WTC11 (cell line): ENCODE data around the gene NECTIN1. TPM values are rescaled to one million over a fixed set of nuclear protein-coding genes. Genes with fewer than 3 reads are reported as not detected.

Experiments
- ATAC-seq: fragments of 200-7000 bp; cut with Tn5 transposase; 2 replicates; pipeline ENCODE4 v1.10.0; 2021; ENCODE audit warnings: mild to moderate bottlenecking, moderate library complexity
- CTCF ChIA-PET: fragments of 300-600 bp; sonication (Branson Sonifier 250); formaldehyde crosslinking; loops from one replicate; lab custom pipeline; 2021; ENCODE audit warnings: antibody characterized with exemption; lab: Charles Lee
- POLR2A ChIA-PET: fragments of 350-600 bp; sonication (Branson Sonifier 250); formaldehyde crosslinking; loops from one replicate; lab custom pipeline; 2021; ENCODE audit warnings: antibody characterized with exemption; lab: Charles Lee
- DNase-seq: peaks from one replicate; pipeline ENCODE4 v3.0.0; 2021; ENCODE audit warnings: low spot score
- H3K27ac Mint-ChIP-seq: 2 replicates; pipeline ENCODE4 v1.8.0; 2021; ENCODE audit warnings: mixed read lengths
- H3K27me3 Mint-ChIP-seq: 2 replicates; pipeline ENCODE4 v1.8.0; 2021; ENCODE audit warnings: low read depth, mild to moderate bottlenecking, moderate library complexity, mixed read lengths
- H3K36me3 Mint-ChIP-seq: 2 replicates; pipeline ENCODE4 v1.8.0; 2021; ENCODE audit warnings: mixed read lengths
- H3K4me1 Mint-ChIP-seq: 2 replicates; pipeline ENCODE4 v1.8.0; 2022; ENCODE audit warnings: mixed read lengths
- H3K4me3 Mint-ChIP-seq: 2 replicates; pipeline ENCODE4 v1.8.0; 2021; ENCODE audit warnings: mild to moderate bottlenecking, moderate library complexity, mixed read lengths
- H3K9me3 Mint-ChIP-seq: 2 replicates; pipeline ENCODE4 v1.8.0; 2021; ENCODE audit warnings: mixed read lengths
- CREM ChIP-seq: sonication (generic); formaldehyde crosslinking; IDR thresholded peaks from 2 replicates; pipeline ENCODE4 v1.8.1; 2022; ENCODE audit warnings: mild to moderate bottlenecking, missing genetic modification reagents, moderate library complexity
- MXD4 ChIP-seq: fragments of 250-450 bp; sonication (Bioruptor Pico); IDR thresholded peaks from 2 replicates; pipeline ENCODE4 v1.8.0; 2021; ENCODE audit warnings: mild to moderate bottlenecking, moderate library complexity, borderline replicate concordance
- PRDM15 ChIP-seq: sonication (generic); formaldehyde crosslinking; IDR thresholded peaks from 2 replicates; pipeline ENCODE4 v1.8.0; 2022; ENCODE audit warnings: missing genetic modification reagents
- PRRX2 ChIP-seq: fragments of 250-450 bp; sonication (Bioruptor Pico); IDR thresholded peaks from 2 replicates; pipeline ENCODE4 v1.8.0; 2021; ENCODE audit warnings: mild to moderate bottlenecking
- total RNA-seq: library from RNA; stranded (reverse); gene quantifications from 3 replicates; pipeline ENCODE4 v1.2.3, GENCODE V29; 2021
- TF ChIP-seq, protein P1 (sequence below): sonication (generic); formaldehyde crosslinking; IDR thresholded peaks from 2 replicates; pipeline ENCODE4 v1.8.1; 2023; ENCODE audit warnings: mild to moderate bottlenecking, missing genetic modification reagents, borderline replicate concordance
- TF ChIP-seq, protein P2 (sequence below): fragments of 250-450 bp; sonication (Bioruptor Pico); IDR thresholded peaks from 2 replicates; pipeline ENCODE4 v1.9.0; 2021; ENCODE audit warnings: mild to moderate bottlenecking, borderline replicate concordance
- TF ChIP-seq, protein P3 (sequence below): sonication (generic); formaldehyde crosslinking; IDR thresholded peaks from 2 replicates; pipeline ENCODE4 v1.8.0; 2023; ENCODE audit warnings: missing genetic modification reagents, mild to moderate bottlenecking, borderline replicate concordance
- TF ChIP-seq, protein P4 (sequence below): fragments of 250-450 bp; sonication (Bioruptor Pico); IDR thresholded peaks from 2 replicates; pipeline ENCODE4 v1.9.0; 2021; ENCODE audit warnings: mild to moderate bottlenecking

NECTIN1 gene
- total RNA-seq, 1 experiment from 2014 or later: 86.2 TPM

DNA sequence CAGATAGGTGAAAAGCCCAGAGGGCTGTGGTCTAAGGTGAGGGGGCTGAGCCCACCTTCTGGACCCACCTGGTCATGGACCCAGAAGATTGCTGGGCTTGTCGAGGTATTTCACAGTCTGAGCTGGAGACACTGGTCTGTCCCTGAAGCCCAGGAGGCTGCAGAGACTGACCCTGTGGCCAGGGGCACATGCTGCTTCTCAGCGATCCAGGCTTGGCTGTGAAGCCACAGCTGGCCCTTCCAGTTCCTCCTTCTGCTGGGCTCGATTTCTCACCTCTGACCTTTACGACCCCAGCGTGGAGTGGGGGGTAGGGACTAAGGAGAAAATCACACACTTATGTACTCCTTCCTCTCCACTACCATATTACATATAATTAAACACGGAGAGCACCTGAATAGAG is 88.5 kb downstream of the NECTIN1 start (continued):
- no peak for TF ChIP-seq PRDM15 (CRISPR knock-in tag)
- TF ChIP-seq, protein P1, sequence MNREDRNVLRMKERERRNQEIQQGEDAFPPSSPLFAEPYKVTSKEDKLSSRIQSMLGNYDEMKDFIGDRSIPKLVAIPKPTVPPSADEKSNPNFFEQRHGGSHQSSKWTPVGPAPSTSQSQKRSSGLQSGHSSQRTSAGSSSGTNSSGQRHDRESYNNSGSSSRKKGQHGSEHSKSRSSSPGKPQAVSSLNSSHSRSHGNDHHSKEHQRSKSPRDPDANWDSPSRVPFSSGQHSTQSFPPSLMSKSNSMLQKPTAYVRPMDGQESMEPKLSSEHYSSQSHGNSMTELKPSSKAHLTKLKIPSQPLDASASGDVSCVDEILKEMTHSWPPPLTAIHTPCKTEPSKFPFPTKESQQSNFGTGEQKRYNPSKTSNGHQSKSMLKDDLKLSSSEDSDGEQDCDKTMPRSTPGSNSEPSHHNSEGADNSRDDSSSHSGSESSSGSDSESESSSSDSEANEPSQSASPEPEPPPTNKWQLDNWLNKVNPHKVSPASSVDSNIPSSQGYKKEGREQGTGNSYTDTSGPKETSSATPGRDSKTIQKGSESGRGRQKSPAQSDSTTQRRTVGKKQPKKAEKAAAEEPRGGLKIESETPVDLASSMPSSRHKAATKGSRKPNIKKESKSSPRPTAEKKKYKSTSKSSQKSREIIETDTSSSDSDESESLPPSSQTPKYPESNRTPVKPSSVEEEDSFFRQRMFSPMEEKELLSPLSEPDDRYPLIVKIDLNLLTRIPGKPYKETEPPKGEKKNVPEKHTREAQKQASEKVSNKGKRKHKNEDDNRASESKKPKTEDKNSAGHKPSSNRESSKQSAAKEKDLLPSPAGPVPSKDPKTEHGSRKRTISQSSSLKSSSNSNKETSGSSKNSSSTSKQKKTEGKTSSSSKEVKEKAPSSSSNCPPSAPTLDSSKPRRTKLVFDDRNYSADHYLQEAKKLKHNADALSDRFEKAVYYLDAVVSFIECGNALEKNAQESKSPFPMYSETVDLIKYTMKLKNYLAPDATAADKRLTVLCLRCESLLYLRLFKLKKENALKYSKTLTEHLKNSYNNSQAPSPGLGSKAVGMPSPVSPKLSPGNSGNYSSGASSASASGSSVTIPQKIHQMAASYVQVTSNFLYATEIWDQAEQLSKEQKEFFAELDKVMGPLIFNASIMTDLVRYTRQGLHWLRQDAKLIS (CRISPR knock-in tag): no peak
- TF ChIP-seq MXD4: no peak

DNA sequence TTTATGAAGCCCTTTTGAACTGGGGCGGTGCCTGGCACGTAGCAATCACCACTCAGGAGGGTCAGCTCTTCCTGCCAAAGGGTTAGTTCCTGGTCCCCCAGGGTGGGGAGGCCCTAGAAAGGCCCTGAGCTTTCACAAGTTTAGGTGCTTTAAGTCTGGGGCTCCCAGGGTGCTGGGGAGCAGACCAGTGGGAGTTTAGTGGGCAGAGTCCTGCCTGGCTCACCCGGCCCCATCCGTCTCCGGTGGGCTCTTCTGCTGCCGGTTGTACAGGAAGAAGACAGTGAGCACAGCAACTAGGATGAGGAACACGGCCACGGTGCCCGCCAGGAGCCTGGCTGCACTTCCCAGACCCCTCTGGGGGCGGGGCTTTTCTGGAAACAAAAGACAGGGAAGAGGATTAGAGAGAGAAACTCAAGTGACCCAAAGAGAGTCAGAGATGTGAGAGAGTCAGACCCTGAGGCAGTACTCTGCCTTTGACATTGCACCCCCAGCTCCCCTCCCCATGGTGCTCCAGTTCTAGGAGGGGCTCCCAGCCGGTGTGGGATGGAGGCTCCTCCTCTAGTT is 89.3 kb downstream of the NECTIN1 start:
- POLR2A ChIA-PET: no interaction called here
- TF ChIP-seq, protein P2, sequence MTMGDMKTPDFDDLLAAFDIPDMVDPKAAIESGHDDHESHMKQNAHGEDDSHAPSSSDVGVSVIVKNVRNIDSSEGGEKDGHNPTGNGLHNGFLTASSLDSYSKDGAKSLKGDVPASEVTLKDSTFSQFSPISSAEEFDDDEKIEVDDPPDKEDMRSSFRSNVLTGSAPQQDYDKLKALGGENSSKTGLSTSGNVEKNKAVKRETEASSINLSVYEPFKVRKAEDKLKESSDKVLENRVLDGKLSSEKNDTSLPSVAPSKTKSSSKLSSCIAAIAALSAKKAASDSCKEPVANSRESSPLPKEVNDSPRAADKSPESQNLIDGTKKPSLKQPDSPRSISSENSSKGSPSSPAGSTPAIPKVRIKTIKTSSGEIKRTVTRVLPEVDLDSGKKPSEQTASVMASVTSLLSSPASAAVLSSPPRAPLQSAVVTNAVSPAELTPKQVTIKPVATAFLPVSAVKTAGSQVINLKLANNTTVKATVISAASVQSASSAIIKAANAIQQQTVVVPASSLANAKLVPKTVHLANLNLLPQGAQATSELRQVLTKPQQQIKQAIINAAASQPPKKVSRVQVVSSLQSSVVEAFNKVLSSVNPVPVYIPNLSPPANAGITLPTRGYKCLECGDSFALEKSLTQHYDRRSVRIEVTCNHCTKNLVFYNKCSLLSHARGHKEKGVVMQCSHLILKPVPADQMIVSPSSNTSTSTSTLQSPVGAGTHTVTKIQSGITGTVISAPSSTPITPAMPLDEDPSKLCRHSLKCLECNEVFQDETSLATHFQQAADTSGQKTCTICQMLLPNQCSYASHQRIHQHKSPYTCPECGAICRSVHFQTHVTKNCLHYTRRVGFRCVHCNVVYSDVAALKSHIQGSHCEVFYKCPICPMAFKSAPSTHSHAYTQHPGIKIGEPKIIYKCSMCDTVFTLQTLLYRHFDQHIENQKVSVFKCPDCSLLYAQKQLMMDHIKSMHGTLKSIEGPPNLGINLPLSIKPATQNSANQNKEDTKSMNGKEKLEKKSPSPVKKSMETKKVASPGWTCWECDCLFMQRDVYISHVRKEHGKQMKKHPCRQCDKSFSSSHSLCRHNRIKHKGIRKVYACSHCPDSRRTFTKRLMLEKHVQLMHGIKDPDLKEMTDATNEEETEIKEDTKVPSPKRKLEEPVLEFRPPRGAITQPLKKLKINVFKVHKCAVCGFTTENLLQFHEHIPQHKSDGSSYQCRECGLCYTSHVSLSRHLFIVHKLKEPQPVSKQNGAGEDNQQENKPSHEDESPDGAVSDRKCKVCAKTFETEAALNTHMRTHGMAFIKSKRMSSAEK (CRISPR knock-in tag): no peak
- TF ChIP-seq, protein P3, sequence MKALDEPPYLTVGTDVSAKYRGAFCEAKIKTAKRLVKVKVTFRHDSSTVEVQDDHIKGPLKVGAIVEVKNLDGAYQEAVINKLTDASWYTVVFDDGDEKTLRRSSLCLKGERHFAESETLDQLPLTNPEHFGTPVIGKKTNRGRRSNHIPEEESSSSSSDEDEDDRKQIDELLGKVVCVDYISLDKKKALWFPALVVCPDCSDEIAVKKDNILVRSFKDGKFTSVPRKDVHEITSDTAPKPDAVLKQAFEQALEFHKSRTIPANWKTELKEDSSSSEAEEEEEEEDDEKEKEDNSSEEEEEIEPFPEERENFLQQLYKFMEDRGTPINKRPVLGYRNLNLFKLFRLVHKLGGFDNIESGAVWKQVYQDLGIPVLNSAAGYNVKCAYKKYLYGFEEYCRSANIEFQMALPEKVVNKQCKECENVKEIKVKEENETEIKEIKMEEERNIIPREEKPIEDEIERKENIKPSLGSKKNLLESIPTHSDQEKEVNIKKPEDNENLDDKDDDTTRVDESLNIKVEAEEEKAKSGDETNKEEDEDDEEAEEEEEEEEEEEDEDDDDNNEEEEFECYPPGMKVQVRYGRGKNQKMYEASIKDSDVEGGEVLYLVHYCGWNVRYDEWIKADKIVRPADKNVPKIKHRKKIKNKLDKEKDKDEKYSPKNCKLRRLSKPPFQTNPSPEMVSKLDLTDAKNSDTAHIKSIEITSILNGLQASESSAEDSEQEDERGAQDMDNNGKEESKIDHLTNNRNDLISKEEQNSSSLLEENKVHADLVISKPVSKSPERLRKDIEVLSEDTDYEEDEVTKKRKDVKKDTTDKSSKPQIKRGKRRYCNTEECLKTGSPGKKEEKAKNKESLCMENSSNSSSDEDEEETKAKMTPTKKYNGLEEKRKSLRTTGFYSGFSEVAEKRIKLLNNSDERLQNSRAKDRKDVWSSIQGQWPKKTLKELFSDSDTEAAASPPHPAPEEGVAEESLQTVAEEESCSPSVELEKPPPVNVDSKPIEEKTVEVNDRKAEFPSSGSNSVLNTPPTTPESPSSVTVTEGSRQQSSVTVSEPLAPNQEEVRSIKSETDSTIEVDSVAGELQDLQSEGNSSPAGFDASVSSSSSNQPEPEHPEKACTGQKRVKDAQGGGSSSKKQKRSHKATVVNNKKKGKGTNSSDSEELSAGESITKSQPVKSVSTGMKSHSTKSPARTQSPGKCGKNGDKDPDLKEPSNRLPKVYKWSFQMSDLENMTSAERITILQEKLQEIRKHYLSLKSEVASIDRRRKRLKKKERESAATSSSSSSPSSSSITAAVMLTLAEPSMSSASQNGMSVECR (CRISPR knock-in tag): no peak
- TF ChIP-seq, protein P4, sequence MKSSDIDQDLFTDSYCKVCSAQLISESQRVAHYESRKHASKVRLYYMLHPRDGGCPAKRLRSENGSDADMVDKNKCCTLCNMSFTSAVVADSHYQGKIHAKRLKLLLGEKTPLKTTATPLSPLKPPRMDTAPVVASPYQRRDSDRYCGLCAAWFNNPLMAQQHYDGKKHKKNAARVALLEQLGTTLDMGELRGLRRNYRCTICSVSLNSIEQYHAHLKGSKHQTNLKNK (CRISPR knock-in tag): no peak
- TF ChIP-seq PRRX2 (CRISPR knock-in tag) (no peak), CREM (CRISPR knock-in tag) (no peak)
- Mint-ChIP-seq H3K27me3 (peaks cover 12% of the 10 kb centered on the region), H3K36me3 (no peaks in the 10 kb centered on the region), H3K9me3 (no peaks in the 10 kb centered on the region), H3K4me1 (peaks cover 10% of the 10 kb centered on the region), H3K4me3 (no peak overlapping the region), H3K27ac (no peak overlapping the region)
- DNase-seq: no peak
- CTCF ChIA-PET: interaction anchor here (1.8 to 11.2 kb wide), 3 partner anchors 10 to 90 kb away, joined by 6 to 95 read pairs (median 15); partner anchors contain the start of gene NECTIN1
- peak; percentile 30 for ATAC-seq
